Stomach smooth muscle (tissue), 2 donors: ENCODE data around the gene ELAVL1.

Experiments
- H3K27ac ChIP-seq: one replicate; pipeline ENCODE4 v1.7.0; 2013; ENCODE audit warnings: mild to moderate bottlenecking, low read length, inconsistent platforms
- H3K27me3 ChIP-seq, 2 donors: one replicate each; pipeline ENCODE4 v1.7.0; 2013; ENCODE audit warnings: low read length in 2 of 2; ENCODE audit not compliant: insufficient read depth in 2 of 2, control insufficient read depth in 1 of 2
- H3K36me3 ChIP-seq, 2 donors: one replicate each; pipeline ENCODE4 v1.7.0; 2013; ENCODE audit warnings: low read length in 2 of 2; ENCODE audit not compliant: control insufficient read depth in 2 of 2, insufficient read depth in 2 of 2
- H3K4me1 ChIP-seq: one replicate; pipeline ENCODE4 v1.7.0; 2013; ENCODE audit warnings: low read length; ENCODE audit not compliant: control insufficient read depth, insufficient read depth
- H3K4me3 ChIP-seq, 2 donors: one replicate each; pipeline ENCODE4 v1.7.0; 2013; ENCODE audit warnings: low read length in 2 of 2
- H3K9ac ChIP-seq, 2 donors: one replicate each; pipeline ENCODE4 v1.7.0; 2013; ENCODE audit warnings: low read length in 2 of 2, mild to moderate bottlenecking in 1 of 2
- H3K9me3 ChIP-seq, 2 donors: one replicate each; pipeline ENCODE4 v1.7.0; 2013; ENCODE audit warnings: low read length in 2 of 2; ENCODE audit not compliant: control insufficient read depth in 2 of 2
- donor health status: healthy.
- donor health status: Pancreatic carcinoma.

ELAVL1 gene

GRCh38 chr19:7915250-7916102 lies 90.0 kb downstream of the ELAVL1 start:
- Histone ChIP-seq H3K27ac (no peak overlapping the region), H3K4me1 (peaks cover 35% of the 10 kb centered on the region), H3K36me3 (peaks cover 18 to 21% of the 10 kb centered on the region in 2 donors), H3K9ac (no peak overlapping the region), H3K9me3 (no peaks in the 10 kb centered on the region), H3K27me3 (peaks cover 23 to 38% of the 10 kb centered on the region in 2 donors), H3K4me3 (peak overlapping the region in 1 of 2 donors; percentile 29)

GRCh38 chr19:7914598-7915045 lies 90.8 kb downstream of the ELAVL1 start, which contains the start of gene TGFBR3L:
Gene TGFBR3L (plus strand): TSS chr19:7914830.
- no peaks in the 10 kb centered on the region for H3K9me3 ChIP-seq
- H3K4me3 ChIP-seq, result peak within 1 kb of the TSS in 1 of 2 donors; percentile 29
- peaks cover 23 to 26% of the 10 kb centered on the region in 2 donors for H3K36me3 ChIP-seq
- H3K27ac ChIP-seq, result no peak within 1 kb of the TSS
- no peak within 1 kb of the TSS for H3K9ac ChIP-seq
- H3K4me1 ChIP-seq, result peaks cover 28% of the 10 kb centered on the region
- peaks cover 20 to 38% of the 10 kb centered on the region in 2 donors for H3K27me3 ChIP-seq

- Histone ChIP-seq H3K36me3 (peaks cover 23 to 26% of the 10 kb centered on the region in 2 donors), H3K9ac (no peak overlapping the region), H3K9me3 (no peaks in the 10 kb centered on the region), H3K4me3 (no peak overlapping the region), H3K4me1 (peaks cover 27% of the 10 kb centered on the region), H3K27me3 (peaks cover 20 to 38% of the 10 kb centered on the region in 2 donors), H3K27ac (no peak overlapping the region)
These were observed 91.3 kb downstream of the ELAVL1 start for GRCh38 chr19:7914099-7914498.

GRCh38 chr19:7913652-7914051 lies 91.8 kb downstream of the ELAVL1 start:
- peaks cover 27% of the 10 kb centered on the region for H3K4me1 ChIP-seq
- H3K27me3 ChIP-seq, result peaks cover 17 to 33% of the 10 kb centered on the region in 2 donors
- no peaks in the 10 kb centered on the region for H3K9me3 ChIP-seq
- H3K4me3 ChIP-seq, result no peak overlapping the region
- H3K36me3 ChIP-seq, result peaks cover 23 to 26% of the 10 kb centered on the region in 2 donors
- H3K27ac ChIP-seq, result no peak overlapping the region
- H3K9ac ChIP-seq, result no peak overlapping the region

GRCh38 chr19:7912697-7913564 lies 92.5 kb downstream of the ELAVL1 start:
- H3K9ac ChIP-seq, result no peak overlapping the region
- H3K27me3 ChIP-seq, result peaks cover 14 to 28% of the 10 kb centered on the region in 2 donors
- H3K9me3 ChIP-seq, result no peaks in the 10 kb centered on the region
- no peak overlapping the region for H3K4me3 ChIP-seq
- H3K27ac ChIP-seq, result no peak overlapping the region
- H3K4me1 ChIP-seq, result peaks cover 31% of the 10 kb centered on the region
- H3K36me3 ChIP-seq, result peaks cover 23 to 26% of the 10 kb centered on the region in 2 donors

GRCh38 chr19:7912144-7912696 lies 93.2 kb downstream of the ELAVL1 start:
- Histone ChIP-seq H3K9ac (no peak overlapping the region), H3K9me3 (no peaks in the 10 kb centered on the region), H3K27me3 (peaks cover 12 to 21% of the 10 kb centered on the region in 2 donors), H3K4me3 (no peak overlapping the region), H3K4me1 (peaks cover 28% of the 10 kb centered on the region), H3K36me3 (peaks cover 23 to 26% of the 10 kb centered on the region in 2 donors), H3K27ac (no peak overlapping the region)

GRCh38 chr19:7911508-7912143 lies 93.8 kb downstream of the ELAVL1 start:
- H3K9me3 ChIP-seq, result no peaks in the 10 kb centered on the region
- no peak overlapping the region for H3K27ac ChIP-seq
- H3K27me3 ChIP-seq, result peaks cover 9 to 15% of the 10 kb centered on the region in 2 donors
- no peak overlapping the region for H3K4me3 ChIP-seq
- no peak overlapping the region for H3K9ac ChIP-seq
- H3K36me3 ChIP-seq, result peaks cover 23 to 28% of the 10 kb centered on the region in 2 donors
- peaks cover 24% of the 10 kb centered on the region for H3K4me1 ChIP-seq

GRCh38 chr19:7910321-7911161 lies 94.9 kb downstream of the ELAVL1 start:
- Histone ChIP-seq H3K4me3 (no peak overlapping the region), H3K27ac (no peak overlapping the region), H3K27me3 (peaks cover 3 to 4% of the 10 kb centered on the region in 2 donors), H3K4me1 (peaks cover 21% of the 10 kb centered on the region), H3K9ac (no peak overlapping the region), H3K36me3 (peaks cover 27 to 30% of the 10 kb centered on the region in 2 donors), H3K9me3 (no peaks in the 10 kb centered on the region)

- peaks cover 27 to 30% of the 10 kb centered on the region in 2 donors for H3K36me3 ChIP-seq
- no peaks in the 10 kb centered on the region for H3K27me3 ChIP-seq
- no peak overlapping the region for H3K27ac ChIP-seq
- H3K4me3 ChIP-seq, result no peak overlapping the region
- H3K9me3 ChIP-seq, result no peaks in the 10 kb centered on the region
- peaks cover 30% of the 10 kb centered on the region for H3K4me1 ChIP-seq
- no peak overlapping the region for H3K9ac ChIP-seq
These were observed 95.9 kb downstream of the ELAVL1 start for GRCh38 chr19:7909471-7910067.
